GM23248 (cell line): ENCODE data around the gene TRAF1. TPM values are rescaled to one million over a fixed set of nuclear protein-coding genes. Genes with fewer than 3 reads are reported as not detected.

Experiments
- DNase-seq: peaks from one replicate; pipeline ENCODE4 v3.0.0-alpha.2; 2015
- H2AFZ ChIP-seq: fragments of 200-600 bp; sonication (generic); 2 replicates; pipeline ENCODE4 v1.6.1; 2016; ENCODE audit warnings: antibody characterized with exemption
- H3F3A ChIP-seq: fragments of 200-600 bp; sonication (generic); 2 replicates; pipeline ENCODE4 v1.6.1; 2016; ENCODE audit warnings: mild to moderate bottlenecking, antibody characterized with exemption, mixed run types; ENCODE audit not compliant: insufficient read depth
- H3K27ac ChIP-seq: fragments of 200-600 bp; sonication (generic); 2 replicates; pipeline ENCODE4 v1.5.1; 2016; ENCODE audit warnings: mild to moderate bottlenecking
- H3K27me3 ChIP-seq: fragments of 200-600 bp; sonication (generic); replicated peaks from 2 replicates; pipeline ENCODE4 v1.6.1; 2016; ENCODE audit warnings: mild to moderate bottlenecking; ENCODE audit not compliant: insufficient read depth
- H3K36me3 ChIP-seq: fragments of 200-600 bp; sonication (generic); 2 replicates; pipeline ENCODE4 v1.6.1; 2016; ENCODE audit warnings: low read depth, mild to moderate bottlenecking
- H3K4me1 ChIP-seq: fragments of 200-600 bp; sonication (generic); 2 replicates; pipeline ENCODE4 v1.6.1; 2016; ENCODE audit warnings: mild to moderate bottlenecking; ENCODE audit not compliant: insufficient read depth
- H3K4me2 ChIP-seq: fragments of 200-600 bp; sonication (generic); one replicate; pipeline ENCODE4 v1.6.1; 2016; ENCODE audit warnings: mild to moderate bottlenecking; ENCODE audit not compliant: unreplicated experiment
- H3K4me3 ChIP-seq: fragments of 200-600 bp; sonication (generic); 2 replicates; pipeline ENCODE4 v1.5.1; 2016; ENCODE audit warnings: mild to moderate bottlenecking
- H3K79me2 ChIP-seq: fragments of 200-600 bp; sonication (generic); 2 replicates; pipeline ENCODE4 v1.6.1; 2016; ENCODE audit warnings: mild to moderate bottlenecking; ENCODE audit not compliant: insufficient read depth
- H3K9ac ChIP-seq: fragments of 200-600 bp; sonication (generic); 2 replicates; pipeline ENCODE4 v1.6.1; 2016; ENCODE audit warnings: mild to moderate bottlenecking
- H3K9me2 ChIP-seq: fragments of 200-600 bp; sonication (generic); 2 replicates; pipeline ENCODE4 v1.6.1; 2016; ENCODE audit warnings: mixed run types, mild to moderate bottlenecking, moderate library complexity; ENCODE audit not compliant: insufficient read depth
- H3K9me3 ChIP-seq: fragments of 200-600 bp; sonication (generic); one replicate; pipeline ENCODE4 v1.6.1; 2017; ENCODE audit warnings: low read depth
- H4K20me1 ChIP-seq: fragments of 200-600 bp; sonication (generic); 2 replicates; pipeline ENCODE4 v1.6.0; 2016; ENCODE audit not compliant: insufficient read depth
- EZH2 ChIP-seq: fragments of 200-600 bp; sonication (generic); IDR thresholded peaks from 2 replicates; pipeline ENCODE4 v1.6.1; 2018; ENCODE audit warnings: antibody characterized with exemption, mild to moderate bottlenecking; ENCODE audit not compliant: insufficient read depth, poor library complexity, severe bottlenecking
- EZH2phosphoT487 ChIP-seq: fragments of 200-600 bp; sonication (generic); IDR thresholded peaks from 2 replicates; pipeline ENCODE4 v1.6.1; 2018; ENCODE audit warnings: antibody characterized with exemption, moderate library complexity, mild to moderate bottlenecking, low read depth; ENCODE audit not compliant: insufficient read depth
- WGBS, 2 experiments: methylation state at CpG; one replicate each; pipeline ENCODE4 v1.1.6; 2015 to 2017; ENCODE audit warnings: low lambda C conversion rate in 2 of 2, low coverage in 1 of 2; ENCODE audit errors: missing lambda C conversion rate in 2 of 2; 5-methylcytosine and 5-hydroxymethylcytosine counted together
- in situ Hi-C: fragments of 300-500 bp; cut with MboI; formaldehyde crosslinking; loops from 2 replicates; pipeline ENCODE4 v1.15.0; 2020
- polyA plus RNA-seq: library from polyadenylated mRNA; unstranded; fragments of >200 nt; fragmentation: Nextera tagmentation; extraction: Ambion mirVana; gene quantifications from 2 replicates; pipeline ENCODE4 v1.2.1, GENCODE V29; 2016
- total RNA-seq: library from RNA; depleted of rRNA; stranded (reverse); fragments of >200 nt; shearing (Covaris generic); gene quantifications from 2 replicates; pipeline ENCODE4 v1.2.3, GENCODE V29; 2014

Gene TRAF1
- total and polyA plus RNA-seq, 2 experiments from 2014 or later = 0.54 to 0.75 TPM

- in situ Hi-C loops = no loop called here
- Histone ChIP-seq H3K36me3 (no peaks in the 10 kb centered on the region), H2AFZ (no peak overlapping the region), H3K4me1 (peaks cover 3% of the 10 kb centered on the region; the same call in 1 of the 2 replicates), H3K27ac (no peak overlapping the region), H3K27me3 (no peaks in the 10 kb centered on the region), H3K9ac (no peak overlapping the region), H4K20me1 (no peaks in the 10 kb centered on the region), H3K79me2 (no peaks in the 10 kb centered on the region), H3F3A (no peaks in the 10 kb centered on the region), H3K4me2 (no peak overlapping the region), H3K9me2 (no peaks in the 10 kb centered on the region), H3K4me3 (no peak overlapping the region), H3K9me3 (no peaks in the 10 kb centered on the region)
- WGBS, 2 experiments = 86 to 93% methylated on average over 13 of the region's 13 CpGs
- no peak for DNase-seq
- TF ChIP-seq EZH2phosphoT487 (no peak), EZH2 (no peak)
Measured at GRCh38 chr9:120912958-120913646, 13.5 kb downstream of the TRAF1 start.

- Histone ChIP-seq H3K4me1 (peaks cover 2% of the 10 kb centered on the region; the same call in 1 of the 2 replicates), H3K9me3 (no peaks in the 10 kb centered on the region), H3K9me2 (no peaks in the 10 kb centered on the region), H3K4me3 (no peak overlapping the region), H3K27ac (no peak overlapping the region), H3K79me2 (no peaks in the 10 kb centered on the region), H3K27me3 (no peaks in the 10 kb centered on the region), H3K36me3 (no peaks in the 10 kb centered on the region), H3F3A (no peaks in the 10 kb centered on the region), H3K9ac (no peak overlapping the region), H2AFZ (no peak overlapping the region), H4K20me1 (no peaks in the 10 kb centered on the region), H3K4me2 (no peak overlapping the region)
- no peak for DNase-seq
- in situ Hi-C loops = no loop called here
- TF ChIP-seq EZH2 = no peak
- TF ChIP-seq EZH2phosphoT487 = no peak
- WGBS, 2 experiments = 83 to 84% methylated on average over 9 of the region's 9 CpGs
Measured at GRCh38 chr9:120911295-120911837, 15.2 kb downstream of the TRAF1 start.

- H3F3A ChIP-seq = no peaks in the 10 kb centered on the region
- WGBS, 2 experiments = 94 to 95% methylated on average over 3 of the region's 3 CpGs
- in situ Hi-C loops = no loop called here
- no peaks in the 10 kb centered on the region for H3K27me3 ChIP-seq
- no peak overlapping the region for H2AFZ ChIP-seq
- no peaks in the 10 kb centered on the region for H3K4me1 ChIP-seq
- TF ChIP-seq EZH2phosphoT487 = no peak
- no peak for TF ChIP-seq EZH2
- H4K20me1 ChIP-seq = no peaks in the 10 kb centered on the region
- no peaks in the 10 kb centered on the region for H3K9me3 ChIP-seq
- H3K36me3 ChIP-seq = no peaks in the 10 kb centered on the region
- no peak overlapping the region for H3K4me3 ChIP-seq
- DNase-seq = no peak
- H3K9me2 ChIP-seq = no peaks in the 10 kb centered on the region
- no peak overlapping the region for H3K27ac ChIP-seq
- no peaks in the 10 kb centered on the region for H3K79me2 ChIP-seq
- no peak overlapping the region for H3K4me2 ChIP-seq
- no peak overlapping the region for H3K9ac ChIP-seq
Measured at GRCh38 chr9:120910643-120911042, 16.0 kb downstream of the TRAF1 start.

- no peaks in the 10 kb centered on the region for H3K9me2 ChIP-seq
- H3K4me1 ChIP-seq = no peaks in the 10 kb centered on the region
- H3F3A ChIP-seq = no peaks in the 10 kb centered on the region
- H3K27ac ChIP-seq = no peak overlapping the region
- no peaks in the 10 kb centered on the region for H3K27me3 ChIP-seq
- no peak overlapping the region for H3K4me2 ChIP-seq
- H2AFZ ChIP-seq = no peak overlapping the region
- H4K20me1 ChIP-seq = no peaks in the 10 kb centered on the region
- H3K79me2 ChIP-seq = no peaks in the 10 kb centered on the region
- H3K9ac ChIP-seq = no peak overlapping the region
- H3K9me3 ChIP-seq = no peaks in the 10 kb centered on the region
- WGBS, 2 experiments = 67 to 75% methylated on average over 5 of the region's 5 CpGs
- in situ Hi-C loops = no loop called here
- no peak for DNase-seq
- no peaks in the 10 kb centered on the region for H3K36me3 ChIP-seq
- TF ChIP-seq EZH2phosphoT487 (no peak), EZH2 (no peak)
- no peak overlapping the region for H3K4me3 ChIP-seq
Measured at GRCh38 chr9:120909904-120910303, 16.7 kb downstream of the TRAF1 start.
